GM19372 (cell line): ENCODE measurements around the gene CLN6.
"Not testable (repeated sequence)": the region's sequence is repeated elsewhere in the genome, so short reads cannot be mapped to it uniquely, and the experiment has no call there.

Experiments used
- ATAC-seq: cut with Tn5 transposase; IDR thresholded peaks from one replicate; pipeline ENCODE4 v1.9.1; 2021; ENCODE audit warnings: mild to moderate bottlenecking, low read depth, moderate library complexity; ENCODE audit not compliant: unreplicated experiment

CLN6 gene

DNA sequence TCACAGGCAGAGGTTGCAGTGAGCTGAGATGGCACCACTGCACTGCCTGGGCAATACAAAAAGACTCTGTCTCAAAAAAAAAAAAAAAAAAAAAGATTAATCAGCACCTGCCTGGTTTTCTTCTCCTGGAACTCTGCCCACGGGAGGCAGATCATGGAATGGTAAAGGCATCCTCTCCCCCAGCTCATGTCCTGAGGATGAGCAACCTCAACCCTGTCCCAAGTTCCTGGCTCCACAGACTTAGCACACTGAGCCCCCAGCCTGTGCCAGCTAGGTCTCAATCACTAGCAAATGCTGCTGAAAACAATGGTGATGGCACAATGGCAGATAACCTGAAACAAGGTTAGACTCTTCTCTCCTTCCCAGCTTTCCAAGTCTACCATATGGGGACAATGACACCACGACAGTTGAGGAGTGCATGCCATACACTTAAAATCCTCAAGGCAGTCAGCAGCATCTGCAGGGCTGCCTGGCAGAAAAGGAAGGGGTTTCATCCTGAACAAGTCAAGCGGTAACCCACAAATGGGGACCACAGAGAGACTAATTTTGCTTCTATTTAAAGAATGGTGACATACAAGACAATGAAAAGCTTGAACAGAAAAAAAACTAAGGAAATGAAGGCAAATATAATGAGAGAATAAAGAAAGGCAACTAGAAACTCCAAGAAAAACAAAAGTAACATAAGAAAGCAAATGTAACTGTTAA lies 4.8 kb downstream of the CLN6 start:
- ATAC-seq: no peak

- no peak for ATAC-seq
These were observed 5.4 kb downstream of the CLN6 start for GRCh38 chr15:68224108-68224507.

DNA sequence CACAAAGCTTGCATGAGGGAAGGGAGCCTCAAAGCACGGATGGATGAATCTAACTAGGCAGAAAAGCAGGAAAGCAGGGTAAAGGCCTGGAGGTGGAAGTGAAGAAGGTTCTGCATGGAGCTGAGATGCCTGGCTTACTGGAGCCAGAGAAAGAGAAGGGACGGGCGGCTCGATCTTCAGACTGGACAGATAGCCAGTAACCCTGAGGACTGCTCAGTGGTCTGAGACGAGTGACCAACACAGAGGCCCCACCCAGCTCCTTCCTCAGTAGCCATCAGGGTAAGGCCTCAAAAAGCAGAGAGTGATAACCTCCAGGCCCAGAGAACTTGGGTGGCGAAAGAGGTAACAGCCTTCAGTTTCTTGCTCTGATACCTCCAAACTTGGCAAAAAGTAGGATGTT lies 6.4 kb downstream of the CLN6 start:
- ATAC-seq: no peak

DNA sequence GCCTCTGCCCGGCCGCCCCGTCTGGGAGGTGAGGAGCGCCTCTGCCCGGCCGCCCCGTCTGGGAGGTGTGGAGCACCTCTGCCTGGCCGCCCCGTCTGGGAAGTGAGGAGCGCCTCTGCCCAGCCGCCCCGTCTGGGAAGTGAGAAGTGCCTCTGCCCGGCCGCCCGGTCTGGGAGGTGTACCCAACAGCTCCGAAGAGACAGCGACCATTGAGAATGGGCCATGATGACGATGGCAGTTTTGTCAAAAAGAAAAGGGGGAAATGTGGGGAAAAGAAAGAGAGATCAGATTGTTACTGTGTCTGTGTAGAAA lies 7.1 kb downstream of the CLN6 start:
- ATAC-seq: not testable (repeated sequence)

- ATAC-seq: not testable (repeated sequence)
These were observed 7.7 kb downstream of the CLN6 start for GRCh38 chr15:68221530-68222431.

- ATAC-seq: no peak
These were observed 8.6 kb downstream of the CLN6 start for GRCh38 chr15:68220967-68221366.

GRCh38 chr15:68220489-68220888 lies 9.0 kb downstream of the CLN6 start:
- ATAC-seq: no peak

DNA sequence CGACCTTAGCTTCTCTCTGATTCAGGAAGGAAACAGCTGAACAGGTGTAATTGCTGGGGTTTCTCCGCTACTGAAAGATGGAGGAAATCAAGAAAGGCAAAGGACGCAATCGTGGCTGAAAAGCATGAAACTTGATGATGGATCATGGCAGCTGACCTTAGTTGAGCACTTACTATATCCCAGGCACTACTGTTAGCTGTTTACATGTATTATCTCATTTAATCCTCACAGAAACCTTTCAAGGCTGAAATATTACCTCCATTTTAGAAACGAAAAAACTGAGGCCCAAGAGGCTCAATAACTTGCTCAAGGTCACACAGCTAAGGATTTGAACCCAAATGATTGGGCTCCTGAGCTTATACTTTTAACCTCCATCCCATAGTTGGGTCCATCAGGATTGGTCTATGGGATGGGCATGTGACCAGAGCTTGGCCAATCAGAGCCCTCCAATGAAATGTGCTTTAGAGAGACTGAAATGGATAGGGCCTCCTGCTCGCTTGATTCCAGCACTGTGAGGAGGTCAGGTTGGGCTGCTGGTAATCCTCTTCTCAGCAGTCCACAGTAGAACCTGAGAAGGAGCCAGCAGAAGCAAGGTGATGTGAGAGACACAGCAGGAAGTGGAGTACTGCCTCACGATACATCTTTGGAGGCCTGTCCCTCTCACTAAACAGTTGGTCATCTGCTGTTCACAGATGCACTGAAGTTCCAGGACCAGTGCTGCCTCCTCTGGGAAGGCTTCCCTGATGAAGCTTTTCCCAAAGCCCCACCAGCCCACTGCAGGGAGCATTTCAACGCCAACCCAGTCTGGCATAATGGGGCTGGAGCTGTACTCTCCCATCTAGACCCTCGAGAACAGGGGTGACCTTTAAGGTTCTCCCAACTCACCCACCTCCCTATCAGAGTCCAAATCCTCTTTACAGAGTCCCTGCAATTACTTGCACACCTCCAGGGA lies 10.4 kb downstream of the CLN6 start:
- no peak for ATAC-seq

- ATAC-seq: no peak
These were observed 11.2 kb downstream of the CLN6 start for GRCh38 chr15:68218331-68218730.

GRCh38 chr15:68217341-68217740 lies 12.2 kb downstream of the CLN6 start:
- ATAC-seq: no peak

- ATAC-seq: no peak
These were observed 14.7 kb downstream of the CLN6 start for GRCh38 chr15:68214838-68215254.

GRCh38 chr15:68213991-68214837 lies 15.3 kb downstream of the CLN6 start:
- ATAC-seq: no peak

DNA sequence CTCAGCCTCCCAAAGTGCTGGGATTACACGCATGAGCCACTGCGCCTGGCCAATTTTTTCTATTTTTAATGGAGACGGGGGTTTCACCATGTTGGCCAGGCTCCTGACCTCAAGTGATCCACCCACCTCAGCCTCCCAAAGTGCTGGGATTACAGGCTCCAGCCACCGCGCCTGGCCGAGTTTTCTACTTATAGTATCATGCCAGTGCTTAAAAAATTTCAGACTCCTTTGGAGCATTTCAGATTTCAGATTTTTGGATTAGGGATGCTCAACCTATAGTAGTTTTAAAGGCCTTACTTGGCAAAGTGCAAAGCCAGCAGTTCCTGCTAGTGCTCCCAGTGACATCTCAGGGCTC lies 16.1 kb downstream of the CLN6 start:
- not testable (repeated sequence) for ATAC-seq

- ATAC-seq: no peak
These were observed 17.7 kb downstream of the CLN6 start for GRCh38 chr15:68211656-68212320.

DNA sequence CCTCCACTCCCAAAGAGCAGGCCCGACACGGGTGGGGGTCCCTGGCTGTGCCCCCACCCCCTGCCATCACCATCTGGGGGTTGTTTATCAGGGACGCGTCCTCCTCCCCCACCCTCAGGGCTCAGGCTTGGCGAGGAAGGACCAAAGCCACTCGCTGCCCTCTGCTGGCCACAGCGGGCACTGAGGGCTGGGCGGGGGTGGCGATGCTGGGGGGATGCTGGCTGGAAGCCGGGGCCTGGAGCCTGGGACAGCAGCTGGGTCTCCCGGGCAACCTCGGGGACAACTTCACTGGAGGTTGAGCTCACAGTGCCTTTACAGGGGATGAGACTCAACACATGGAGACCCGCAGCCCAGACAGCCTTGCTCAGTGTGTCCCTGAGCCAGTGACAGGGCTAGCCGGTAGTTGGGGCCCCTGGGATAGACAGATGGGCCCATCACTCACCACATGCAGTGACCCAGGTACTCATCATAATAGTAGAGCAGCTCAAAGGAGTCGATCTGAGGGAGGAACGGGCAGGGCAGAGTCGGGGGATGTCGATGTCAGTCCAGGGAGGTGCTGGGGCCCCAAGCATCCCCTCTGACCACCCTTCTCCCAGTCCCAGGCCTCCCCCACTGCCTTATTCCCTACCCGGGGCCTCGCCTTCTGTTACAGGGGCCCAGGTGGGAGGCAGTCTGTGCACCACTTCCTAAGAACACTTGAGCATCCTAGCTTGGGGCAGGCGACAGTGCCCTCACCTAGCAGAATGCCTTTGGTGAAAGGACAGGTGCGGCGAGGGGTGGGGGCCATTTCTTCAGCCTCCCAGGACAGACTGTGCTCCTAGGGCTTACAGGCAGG lies 18.5 kb downstream of the CLN6 start:
- no peak for ATAC-seq

GRCh38 chr15:68210409-68210756 lies 19.1 kb downstream of the CLN6 start:
- no peak for ATAC-seq

DNA sequence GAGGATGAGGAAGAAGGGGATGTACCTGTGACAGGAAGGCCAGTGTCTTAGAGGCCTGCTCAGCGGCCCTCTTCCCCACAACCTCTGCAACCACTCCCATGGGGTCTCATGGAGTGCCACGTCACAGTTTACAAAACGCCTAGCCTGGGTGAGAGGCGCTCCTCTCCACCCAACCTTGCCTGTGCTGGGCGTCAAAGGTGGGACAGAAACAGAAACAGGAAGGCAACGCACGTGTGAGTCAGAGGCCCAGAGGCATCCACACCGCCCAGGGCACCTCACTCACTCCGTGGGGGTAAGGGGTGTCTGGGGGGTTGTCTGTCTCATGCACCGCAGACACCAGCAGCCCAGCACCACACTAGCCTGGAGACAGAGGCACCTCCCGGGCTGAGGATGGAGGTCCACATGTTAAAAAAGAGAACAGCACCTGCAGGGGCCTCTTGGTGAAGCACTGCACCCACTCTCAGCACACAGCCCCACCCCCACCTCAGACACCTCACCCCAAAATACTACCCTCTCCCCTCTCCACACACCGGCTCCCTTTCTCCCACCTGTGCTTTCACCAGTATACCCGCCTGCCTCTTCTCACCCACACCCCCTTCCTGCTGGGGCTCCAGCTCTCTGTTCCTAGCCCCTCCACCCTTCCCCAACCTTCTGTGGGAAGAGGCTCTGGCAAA lies 19.7 kb downstream of the CLN6 start:
- ATAC-seq: no peak

DNA sequence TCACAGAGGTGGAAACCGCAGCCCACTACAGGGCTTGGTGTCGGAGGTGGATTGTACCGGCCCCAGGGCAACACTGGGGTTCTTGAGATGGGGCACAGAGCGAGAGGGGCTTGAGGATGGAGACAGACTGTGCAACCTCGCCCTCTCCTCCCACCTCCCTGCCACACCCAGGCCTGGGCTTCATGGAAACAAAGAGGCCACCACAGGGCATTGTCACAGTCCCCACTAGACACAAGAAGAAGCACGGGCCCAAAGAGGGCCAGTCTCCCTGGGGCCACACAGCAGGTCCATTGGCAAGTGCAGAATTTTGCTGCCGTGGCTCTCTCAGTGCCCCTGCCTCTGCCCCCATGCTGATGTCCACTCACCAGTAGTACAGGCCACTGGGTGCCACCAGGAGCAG lies 20.3 kb downstream of the CLN6 start:
- no peak for ATAC-seq
